ENCODE results near the gene FAM210B.

The FAM210B gene

GRCh38 chr20:56369179-56369578 is 10.4 kb downstream of the FAM210B start:
- Histone ChIP-seq H3K27ac (ENCODE audit: low read depth, low read length) (no peak overlapping the region), H3K4me2 (ENCODE audit: low read length) (no peak overlapping the region), H3K9me2 (replicated peaks; ENCODE audit: control insufficient read depth, low read length) (no peaks in the 10 kb centered on the region), H3K4me3 (ENCODE audit: low read length) (no peak overlapping the region), H3K9me3 (ENCODE audit: control insufficient read depth, insufficient read depth, low read length) (no peaks in the 10 kb centered on the region), H3K27me3 (ENCODE audit: control insufficient read depth, low read length) (no peaks in the 10 kb centered on the region), H3K79me2 (ENCODE audit: control insufficient read depth, low read length) (peaks cover 16% of the 10 kb centered on the region), H3K4me1 (ENCODE audit: control insufficient read depth, low read length) (no peaks in the 10 kb centered on the region), H3F3A (ENCODE audit: control insufficient read depth, insufficient read depth) (peaks cover 18% of the 10 kb centered on the region), H4K20me1 (ENCODE audit: control insufficient read depth, insufficient read depth, low read depth, low read length) (no peaks in the 10 kb centered on the region), H3K36me3 (ENCODE audit: control insufficient read depth, low read length) (peaks cover 54% of the 10 kb centered on the region)
- TF ChIP-seq CTCF (IDR thresholded peaks at IDR 0.05; ENCODE audit: low read depth, low read length, poor library complexity, severe bottlenecking) (no peak), EZH2phosphoT487 (IDR thresholded peaks at IDR 0.05; ENCODE audit: borderline replicate concordance, low read length) (no peak)

GRCh38 chr20:56371977-56372376 is 13.2 kb downstream of the FAM210B start:
- no peaks in the 10 kb centered on the region for H3K27me3 ChIP-seq (ENCODE audit: control insufficient read depth, low read length)
- peaks cover 34% of the 10 kb centered on the region for H3K79me2 ChIP-seq (ENCODE audit: control insufficient read depth, low read length)
- H3K36me3 ChIP-seq (ENCODE audit: control insufficient read depth, low read length), result peaks cover 78% of the 10 kb centered on the region
- H3F3A ChIP-seq (ENCODE audit: control insufficient read depth, insufficient read depth), result peaks cover 18% of the 10 kb centered on the region
- H3K4me3 ChIP-seq (ENCODE audit: low read length), result no peak overlapping the region
- no peaks in the 10 kb centered on the region for H3K9me2 ChIP-seq (replicated peaks; ENCODE audit: control insufficient read depth, low read length)
- TF ChIP-seq EZH2phosphoT487 (IDR thresholded peaks at IDR 0.05; ENCODE audit: borderline replicate concordance, low read length) (no peak), CTCF (IDR thresholded peaks at IDR 0.05; ENCODE audit: low read depth, low read length, poor library complexity, severe bottlenecking) (no peak)
- no peaks in the 10 kb centered on the region for H4K20me1 ChIP-seq (ENCODE audit: control insufficient read depth, insufficient read depth, low read depth, low read length)
- H3K27ac ChIP-seq (ENCODE audit: low read depth, low read length), result no peak overlapping the region
- H3K4me1 ChIP-seq (ENCODE audit: control insufficient read depth, low read length), result no peaks in the 10 kb centered on the region
- no peak overlapping the region for H3K4me2 ChIP-seq (ENCODE audit: low read length)
- no peaks in the 10 kb centered on the region for H3K9me3 ChIP-seq (ENCODE audit: control insufficient read depth, insufficient read depth, low read length)

GRCh38 chr20:56372850-56373249 is 14.1 kb downstream of the FAM210B start:
- Histone ChIP-seq H3K79me2 (ENCODE audit: control insufficient read depth, low read length) (peaks cover 41% of the 10 kb centered on the region), H3K4me2 (ENCODE audit: low read length) (no peak overlapping the region), H3F3A (ENCODE audit: control insufficient read depth, insufficient read depth) (peaks cover 18% of the 10 kb centered on the region), H3K4me3 (ENCODE audit: low read length) (no peak overlapping the region), H3K36me3 (ENCODE audit: control insufficient read depth, low read length) (peaks cover 87% of the 10 kb centered on the region), H3K9me3 (ENCODE audit: control insufficient read depth, insufficient read depth, low read length) (no peaks in the 10 kb centered on the region), H3K4me1 (ENCODE audit: control insufficient read depth, low read length) (no peaks in the 10 kb centered on the region), H3K27ac (ENCODE audit: low read depth, low read length) (no peak overlapping the region), H4K20me1 (ENCODE audit: control insufficient read depth, insufficient read depth, low read depth, low read length) (no peaks in the 10 kb centered on the region; the same call in 1 of the 2 replicates), H3K27me3 (ENCODE audit: control insufficient read depth, low read length) (no peaks in the 10 kb centered on the region), H3K9me2 (replicated peaks; ENCODE audit: control insufficient read depth, low read length) (no peaks in the 10 kb centered on the region)
- TF ChIP-seq CTCF (IDR thresholded peaks at IDR 0.05; ENCODE audit: low read depth, low read length, poor library complexity, severe bottlenecking) (no peak), EZH2phosphoT487 (IDR thresholded peaks at IDR 0.05; ENCODE audit: borderline replicate concordance, low read length) (no peak)
